ENCODE results near the gene PXDN. TPM values are rescaled to one million over a fixed set of nuclear protein-coding genes. Genes with fewer than 3 reads are reported as not detected.

PXDN gene
- total and polyA plus RNA-seq, 10 of the 15 experiments (the other 5 are each of a cell fraction or from before 2014, with no cell fraction given), result 0.12 to 0.69 (median 0.23) TPM; not detected in 5

- H3K9me3 ChIP-seq (replicated peaks; ENCODE audit: control insufficient read depth, insufficient read depth, low read length), result no peaks in the 10 kb centered on the region; the same call in 1 of the 3 replicates
- H3K4me3 ChIP-seq, result no peak overlapping the region
- H3K9ac ChIP-seq (ENCODE audit: control insufficient read depth, insufficient read depth, low read length), result no peak overlapping the region
- intact Hi-C loops (cut with micrococcal nuclease; ENCODE audit: unreplicated experiment) (no loop called here), in situ Hi-C loops (cut with MboI) (no loop called here)
- H3K27ac ChIP-seq (ENCODE audit: control insufficient read depth, insufficient read depth), result no peak overlapping the region
- no peak overlapping the region for H2AFZ ChIP-seq (ENCODE audit: control insufficient read depth, low read depth, low read length)
- WGBS (ENCODE audit: insufficient coverage, insufficient replicate concordance, low lambda C conversion rate, missing lambda C conversion rate), result 48% methylated on average over 20 of the region's 20 CpGs
- H3K4me2 ChIP-seq (ENCODE audit: control insufficient read depth, insufficient read depth), result no peak overlapping the region
- RAD21 ChIA-PET (ENCODE audit: unreplicated experiment), result no interaction called here
- no peaks in the 10 kb centered on the region for H3K79me2 ChIP-seq (ENCODE audit: control insufficient read depth, insufficient read depth, low read length)
- H3K27me3 ChIP-seq (replicated peaks in 1 of 2; ENCODE audit: control insufficient read depth in 2 of 2, insufficient read depth in 2 of 2, low read length in 1 of 2), result no peaks in the 10 kb centered on the region
- TF ChIP-seq TCF3 (IDR thresholded peaks at IDR 0.05; ENCODE audit: borderline replicate concordance, insufficient read depth, low read depth, low read length) (no peak), IKZF1 (conservative IDR thresholded peaks at IDR 0.05) (no peak), EED (IDR thresholded peaks at IDR 0.05; ENCODE audit: low read depth) (no peak), JUND (IDR thresholded peaks at IDR 0.05; ENCODE audit: low read depth, low read length) (no peak), KAT2A (conservative IDR thresholded peaks at IDR 0.05; ENCODE audit: control insufficient read depth, low read depth, low read length) (no peak), SMAD5 (IDR thresholded peaks at IDR 0.05; ENCODE audit: low read depth) (no peak), BMI1 (IDR thresholded peaks at IDR 0.05; ENCODE audit: borderline replicate concordance) (no peak), IRF3 (IDR thresholded peaks at IDR 0.05) (no peak), HDAC2 (IDR thresholded peaks at IDR 0.05) (no peak), NBN (IDR thresholded peaks at IDR 0.05) (no peak), KLF5 (IDR thresholded peaks at IDR 0.05; ENCODE audit: partially characterized antibody) (no peak), RB1 (IDR thresholded peaks at IDR 0.05; ENCODE audit: borderline replicate concordance) (no peak), TCF12 (IDR thresholded peaks at IDR 0.05; ENCODE audit: low read depth, low read length) (no peak)
- TF ChIP-seq, protein P1, sequence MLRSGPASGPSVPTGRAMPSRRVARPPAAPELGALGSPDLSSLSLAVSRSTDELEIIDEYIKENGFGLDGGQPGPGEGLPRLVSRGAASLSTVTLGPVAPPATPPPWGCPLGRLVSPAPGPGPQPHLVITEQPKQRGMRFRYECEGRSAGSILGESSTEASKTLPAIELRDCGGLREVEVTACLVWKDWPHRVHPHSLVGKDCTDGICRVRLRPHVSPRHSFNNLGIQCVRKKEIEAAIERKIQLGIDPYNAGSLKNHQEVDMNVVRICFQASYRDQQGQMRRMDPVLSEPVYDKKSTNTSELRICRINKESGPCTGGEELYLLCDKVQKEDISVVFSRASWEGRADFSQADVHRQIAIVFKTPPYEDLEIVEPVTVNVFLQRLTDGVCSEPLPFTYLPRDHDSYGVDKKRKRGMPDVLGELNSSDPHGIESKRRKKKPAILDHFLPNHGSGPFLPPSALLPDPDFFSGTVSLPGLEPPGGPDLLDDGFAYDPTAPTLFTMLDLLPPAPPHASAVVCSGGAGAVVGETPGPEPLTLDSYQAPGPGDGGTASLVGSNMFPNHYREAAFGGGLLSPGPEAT (IDR thresholded peaks at IDR 0.05; ENCODE audit: low read depth), result no peak
- CTCF ChIA-PET, result no interaction called here
- H4K20me1 ChIP-seq (ENCODE audit: control insufficient read depth, insufficient read depth), result no peaks in the 10 kb centered on the region
- no peaks in the 10 kb centered on the region for H3K4me1 ChIP-seq (ENCODE audit: control insufficient read depth, insufficient read depth, low read length)
- POLR2A ChIA-PET, result no interaction called here
- no peaks in the 10 kb centered on the region for H3K36me3 ChIP-seq (ENCODE audit: control insufficient read depth in 2 of 2, insufficient read depth in 2 of 2, low read length in 1 of 2)
- SMC1A ChIA-PET (ENCODE audit: uncharacterized antibody, unreplicated experiment), result no interaction called here
- FAIRE-seq (no peak), ATAC-seq (no peak), DNase-seq (ENCODE audit: low read depth, low spot score) (no peak)
- BruUV-seq (replicated peaks), result no TSS peak
Measured at GRCh38 chr2:1647417-1648240, 96.7 kb downstream of the PXDN start.

All from GM12878 (cell line).